Measurements from ENCODE around the gene KRT26.

GRCh38 chr17:40779181-40779909 lies 7.3 kb upstream of the KRT26 start:
- TF ChIP-seq, protein P1, sequence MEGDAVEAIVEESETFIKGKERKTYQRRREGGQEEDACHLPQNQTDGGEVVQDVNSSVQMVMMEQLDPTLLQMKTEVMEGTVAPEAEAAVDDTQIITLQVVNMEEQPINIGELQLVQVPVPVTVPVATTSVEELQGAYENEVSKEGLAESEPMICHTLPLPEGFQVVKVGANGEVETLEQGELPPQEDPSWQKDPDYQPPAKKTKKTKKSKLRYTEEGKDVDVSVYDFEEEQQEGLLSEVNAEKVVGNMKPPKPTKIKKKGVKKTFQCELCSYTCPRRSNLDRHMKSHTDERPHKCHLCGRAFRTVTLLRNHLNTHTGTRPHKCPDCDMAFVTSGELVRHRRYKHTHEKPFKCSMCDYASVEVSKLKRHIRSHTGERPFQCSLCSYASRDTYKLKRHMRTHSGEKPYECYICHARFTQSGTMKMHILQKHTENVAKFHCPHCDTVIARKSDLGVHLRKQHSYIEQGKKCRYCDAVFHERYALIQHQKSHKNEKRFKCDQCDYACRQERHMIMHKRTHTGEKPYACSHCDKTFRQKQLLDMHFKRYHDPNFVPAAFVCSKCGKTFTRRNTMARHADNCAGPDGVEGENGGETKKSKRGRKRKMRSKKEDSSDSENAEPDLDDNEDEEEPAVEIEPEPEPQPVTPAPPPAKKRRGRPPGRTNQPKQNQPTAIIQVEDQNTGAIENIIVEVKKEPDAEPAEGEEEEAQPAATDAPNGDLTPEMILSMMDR (IDR thresholded peaks at IDR 0.05; ENCODE audit: insufficient read depth, low read length, poor library complexity, severe bottlenecking), result no peak
- TF ChIP-seq EZH2phosphoT487 (conservative IDR thresholded peaks at IDR 0.05; ENCODE audit: low read length), result no peak

Measured in SU-DHL-6 (cell line).